Dedifferentiated amniotic fluid mesenchymal stem cell (primary cell): ENCODE results near the gene SEMA3F.

Experiments used
- DNase-seq: peaks from one replicate; pipeline ENCODE4 v3.0.0-alpha.2; 2016; ENCODE audit errors: extremely low spot score

The SEMA3F gene

DNA sequence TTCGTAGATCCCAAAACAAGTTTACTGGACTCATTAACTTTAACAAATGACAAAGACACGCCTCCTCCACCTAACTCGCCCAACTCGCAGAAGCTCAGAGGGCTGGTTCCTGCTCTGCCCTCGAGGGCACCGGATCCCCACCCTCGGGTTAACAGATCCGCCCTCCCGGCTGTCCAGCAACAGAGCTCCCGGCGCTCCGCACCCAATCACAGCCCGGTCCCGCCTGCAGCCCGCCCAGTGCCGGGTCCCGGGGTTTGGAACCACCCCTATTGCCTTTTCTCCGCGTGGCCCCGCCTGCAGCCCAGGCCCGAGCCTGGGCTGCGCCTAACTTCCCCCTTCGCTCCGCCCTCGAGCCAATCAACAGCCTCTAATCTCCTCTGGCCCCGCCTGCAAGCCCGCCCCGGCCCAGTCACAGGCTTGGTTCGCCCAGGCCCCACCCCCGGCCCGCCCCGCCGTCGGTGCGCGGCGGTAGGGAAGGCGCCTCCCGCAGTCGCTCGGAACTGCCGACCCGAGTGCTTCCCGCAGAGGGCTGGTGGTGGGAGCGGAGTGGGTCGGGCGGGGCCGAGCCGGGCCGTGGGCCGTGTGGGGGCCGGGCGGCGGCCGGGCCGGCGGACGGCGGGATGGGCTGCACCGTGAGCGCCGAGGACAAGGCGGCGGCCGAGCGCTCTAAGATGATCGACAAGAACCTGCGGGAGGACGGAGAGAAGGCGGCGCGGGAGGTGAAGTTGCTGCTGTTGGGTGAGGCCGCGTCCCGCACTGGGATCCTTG, 80.8 kb downstream of the SEMA3F start, which contains the start of gene GNAI2:
Gene GNAI2, plus strand, starts transcription at position 489 of the 768 bp plus-strand sequence. Its CDS starts 132 bp downstream, at position 621.
- peak; percentile 99 for DNase-seq

DNA sequence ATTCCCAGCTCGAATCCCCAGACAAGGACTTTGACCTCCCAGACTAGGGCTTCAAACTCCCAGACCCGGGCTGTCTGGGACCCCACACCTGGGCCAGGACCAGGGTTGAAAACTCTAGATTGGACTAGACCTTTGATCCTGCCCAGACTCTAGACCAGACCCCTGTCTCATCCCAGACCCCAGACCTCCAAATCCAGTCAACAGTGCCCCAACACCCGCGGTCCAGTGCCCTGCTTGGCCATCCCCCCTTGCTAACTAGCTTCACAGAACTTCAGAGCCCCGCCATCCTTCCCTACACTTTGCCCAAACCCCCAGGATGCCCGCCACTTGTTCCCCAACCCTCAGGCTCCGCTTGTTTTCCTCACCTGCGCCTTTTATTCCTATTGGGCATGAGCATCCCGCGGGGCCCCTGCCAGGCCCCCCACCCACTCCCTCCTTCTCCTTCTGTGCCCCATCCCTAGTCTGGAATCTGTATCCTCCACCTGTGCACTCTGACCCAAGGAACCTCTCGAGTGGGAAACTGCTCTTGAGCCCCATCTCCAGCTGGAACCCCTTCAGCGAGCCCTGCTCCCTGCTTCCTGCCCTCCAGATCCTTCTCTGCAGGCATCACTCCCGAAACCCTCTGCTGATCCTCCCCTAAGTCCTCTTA, 81.5 kb downstream of the SEMA3F start:
- no peak for DNase-seq

DNA sequence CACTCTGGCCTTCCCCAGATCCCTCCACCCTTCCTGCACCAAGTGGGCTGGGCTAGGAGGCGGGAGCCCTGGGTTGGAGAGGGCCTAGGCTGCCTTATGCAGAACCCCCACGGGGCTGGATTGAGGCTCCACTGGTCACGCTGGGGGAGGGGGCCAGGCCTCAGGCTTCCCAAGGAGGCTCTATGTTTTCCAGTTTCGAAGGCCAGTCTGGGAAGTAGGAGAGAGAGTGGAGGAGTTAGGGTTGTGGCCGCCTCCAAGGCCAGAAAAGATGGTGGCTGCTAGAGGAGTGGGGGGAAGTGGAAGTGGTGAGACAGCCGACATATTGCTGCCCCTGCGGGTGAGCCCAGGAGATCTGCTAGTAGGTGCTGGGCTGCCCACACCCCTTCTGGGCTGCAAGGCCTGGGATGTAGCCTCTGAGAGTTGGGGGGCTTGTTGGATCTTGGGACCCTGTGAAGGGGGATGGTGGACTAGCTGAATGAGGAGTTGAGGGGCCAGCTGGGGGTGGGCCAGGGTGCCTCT, 82.1 kb downstream of the SEMA3F start:
- DNase-seq: no peak

DNA sequence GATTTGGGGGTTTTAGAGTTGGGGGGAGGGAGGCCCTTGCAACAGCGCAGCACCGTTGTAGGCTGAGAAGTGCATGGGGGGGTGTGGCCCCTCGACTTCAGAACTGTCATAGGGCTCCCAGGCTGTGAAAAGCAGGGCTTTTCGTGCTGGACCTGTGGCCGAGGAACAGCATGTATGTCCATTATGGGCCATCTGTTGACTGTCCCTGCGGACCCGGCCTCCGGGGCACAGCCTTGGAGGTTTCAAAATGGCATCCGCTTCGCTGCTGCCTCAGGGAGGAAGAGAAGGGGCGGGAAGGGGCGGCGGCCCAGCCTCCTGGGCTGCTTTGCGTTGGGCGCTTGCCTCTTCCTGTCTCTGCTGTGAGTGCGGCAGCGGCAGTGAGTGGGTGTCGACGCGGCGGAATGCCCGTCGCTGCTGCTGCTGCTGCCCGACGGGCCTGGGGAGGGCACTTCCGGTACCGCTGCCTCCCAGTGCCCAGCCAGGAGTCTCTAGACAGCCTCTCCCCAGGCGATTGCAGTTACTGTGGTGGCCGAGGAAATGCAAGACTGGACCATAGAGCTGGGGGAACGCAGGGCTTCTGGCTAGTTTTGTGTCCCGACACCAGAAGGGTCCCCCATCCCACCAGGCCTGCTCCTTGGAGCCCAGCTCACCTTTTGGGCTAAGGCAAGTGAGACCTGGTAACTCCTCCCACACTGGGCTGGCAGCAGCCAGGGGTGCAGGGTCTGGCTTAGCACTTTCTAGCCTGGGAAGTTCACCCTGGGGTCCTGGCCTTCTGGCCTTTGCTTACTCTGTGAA, 82.8 kb downstream of the SEMA3F start:
- DNase-seq: peak; percentile 74

DNA sequence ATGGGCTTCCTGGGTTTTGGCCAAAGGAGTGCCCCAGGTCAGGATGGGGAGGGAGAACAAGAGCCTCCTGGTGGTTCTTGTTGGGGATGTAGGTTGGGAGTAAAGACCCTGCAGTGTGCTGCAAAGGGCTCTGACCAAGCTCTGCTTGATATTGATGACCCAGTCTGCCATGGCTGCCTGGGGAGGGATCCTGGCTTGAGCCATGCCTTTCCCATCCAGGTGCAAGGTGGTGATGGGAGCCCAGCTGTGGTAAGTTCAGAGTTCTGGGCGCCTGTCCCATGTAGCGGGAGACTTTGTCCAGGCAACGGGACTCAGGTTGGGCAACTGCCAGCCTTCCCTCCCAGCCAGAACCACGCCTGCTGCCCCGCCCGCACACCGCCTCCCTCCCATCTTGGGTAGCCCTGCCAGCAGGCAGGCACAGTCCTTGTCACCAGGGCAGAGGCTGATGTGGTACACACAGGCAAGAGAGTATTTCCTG, 83.5 kb downstream of the SEMA3F start:
- no peak for DNase-seq
